K562 (cell line): Measurements from ENCODE around the gene DKK3. TPM values are rescaled to one million over a fixed set of nuclear protein-coding genes. Genes with fewer than 3 reads are reported as not detected.

ENCODE experiments used
- CBX2 ChIP-seq: fragments of 200-600 bp; sonication (generic); IDR thresholded peaks from one replicate; pipeline ENCODE4 v1.6.1; 2012; ENCODE audit warnings: mild to moderate bottlenecking, low read length, inconsistent platforms; ENCODE audit not compliant: insufficient read depth, poor library complexity, severe bottlenecking
- E2F3 ChIP-seq: fragments of 250-450 bp; sonication (Bioruptor Pico); IDR thresholded peaks from 2 replicates; pipeline ENCODE4 v1.4.0; 2020; ENCODE audit warnings: mild to moderate bottlenecking
- FOXK1 ChIP-seq: sonication (generic); formaldehyde crosslinking; IDR thresholded peaks from 2 replicates; pipeline ENCODE4 v1.8.0; 2022; ENCODE audit warnings: missing genetic modification reagents, mild to moderate bottlenecking, borderline replicate concordance
- HDAC2 ChIP-seq: fragments of 450-650 bp; IDR thresholded peaks from 2 replicates; pipeline ENCODE4 v1.6.1; 2016; ENCODE audit warnings: mild to moderate bottlenecking
- HDAC8 ChIP-seq: fragments of 450-650 bp; IDR thresholded peaks from 2 replicates; pipeline ENCODE4 v1.6.1; 2016; ENCODE audit warnings: mild to moderate bottlenecking, missing genetic modification characterization, moderate library complexity, missing compliant biosample characterization
- KLF10 ChIP-seq: fragments of 250-450 bp; sonication (Bioruptor Pico); IDR thresholded peaks from 2 replicates; pipeline ENCODE4 v1.6.1; 2021; ENCODE audit warnings: matching md5 sums
- MCM5 ChIP-seq: fragments of 450-650 bp; IDR thresholded peaks from 2 replicates; pipeline ENCODE4 v1.6.1; 2016; ENCODE audit warnings: low read depth
- MEF2A ChIP-seq: IDR thresholded peaks from 2 replicates; pipeline ENCODE4 v1.6.1; 2011; ENCODE audit warnings: low read depth, mild to moderate bottlenecking, low read length, moderate library complexity; ENCODE audit not compliant: control insufficient read depth
- MTF1 ChIP-seq: fragments of 250-450 bp; sonication (Bioruptor Pico); IDR thresholded peaks from 2 replicates; pipeline ENCODE4 v1.9.0; 2021; ENCODE audit warnings: moderate library complexity, mild to moderate bottlenecking, inconsistent platforms, borderline replicate concordance
- POU5F1 ChIP-seq: fragments of 150-350 bp; IDR thresholded peaks from 2 replicates; pipeline ENCODE4 v1.6.1; 2014; ENCODE audit warnings: borderline replicate concordance, low read length, low read depth, mild to moderate bottlenecking; ENCODE audit not compliant: partially characterized antibody
- PURB ChIP-seq: sonication (generic); formaldehyde crosslinking; IDR thresholded peaks from 2 replicates; pipeline ENCODE4 v1.9.0; 2021; ENCODE audit warnings: low read depth, mild to moderate bottlenecking, missing genetic modification reagents
- SAP30 ChIP-seq: fragments of 200-600 bp; sonication (generic); IDR thresholded peaks from 2 replicates; pipeline ENCODE4 v1.6.1; 2012; ENCODE audit warnings: borderline replicate concordance, low read depth, mild to moderate bottlenecking, moderate library complexity, low read length, control low read depth, inconsistent platforms; ENCODE audit not compliant: insufficient read depth, poor library complexity, severe bottlenecking
- TBP ChIP-seq: optimal IDR thresholded peaks from 2 replicates; pipeline ENCODE3; 2011; ENCODE audit warnings: low read depth, low read length, improper control_type of control experiment
- THRAP3 ChIP-seq: fragments of 450-650 bp; IDR thresholded peaks from 2 replicates; pipeline ENCODE4 v1.6.1; 2016; ENCODE audit warnings: mild to moderate bottlenecking, inconsistent platforms, borderline replicate concordance
- TRIM24 ChIP-seq, 2 experiments: fragments of 450-650 bp; IDR thresholded peaks; 2 replicates each; pipeline ENCODE4 v1.6.1; 2016
- TRIM28 ChIP-seq: fragments of 450-650 bp; IDR thresholded peaks from 2 replicates; pipeline ENCODE4 v1.6.1; 2017
- ZBTB17 ChIP-seq: fragments of 450-650 bp; formaldehyde crosslinking; IDR thresholded peaks from 2 replicates; pipeline ENCODE4 v1.4.0; 2020; ENCODE audit warnings: mild to moderate bottlenecking
- ZFX ChIP-seq: sonication (generic); formaldehyde crosslinking; IDR thresholded peaks from 2 replicates; pipeline ENCODE4 v1.8.0; 2022; ENCODE audit warnings: mild to moderate bottlenecking, missing genetic modification reagents, moderate library complexity
- ZNF124 ChIP-seq: sonication (generic); formaldehyde crosslinking; IDR thresholded peaks from 2 replicates; pipeline ENCODE4 v1.8.1; 2022; ENCODE audit warnings: missing genetic modification reagents
- ZNF347 ChIP-seq: fragments of 450-650 bp; formaldehyde crosslinking; IDR thresholded peaks from 2 replicates; pipeline ENCODE4 v1.4.0; 2020; ENCODE audit warnings: low read depth, mild to moderate bottlenecking, moderate library complexity
- ZNF583 ChIP-seq: fragments of 250-450 bp; sonication (Bioruptor Pico); IDR thresholded peaks from 2 replicates; pipeline ENCODE4 v1.4.0; 2020
- ZNF717 ChIP-seq: fragments of 250-450 bp; sonication (Bioruptor Pico); IDR thresholded peaks from 2 replicates; pipeline ENCODE4 v1.5.0; 2021
- polyA plus RNA-seq, 8 experiments: library from polyadenylated mRNA; depleted of rRNA in 4 of 8; stranded (reverse) in 5 of 8; unstranded in 3 of 8; fragments of >200 nt; fragmentation: Nextera tagmentation in 2 of 8; fragmentation: Illumina TruSeq in 1 of 8; extraction: Ambion mirVana in 2 of 8; extraction: Trizol in 1 of 8; gene quantifications; 2 replicates each; pipeline versions ENCODE4 v1.2.1 to v1.2.3, GENCODE V29; 2011 to 2014; ENCODE audit warnings: inconsistent platforms in 1 of 8, missing spikeins in 1 of 8
- total RNA-seq, 7 experiments: library from RNA; depleted of rRNA in 6 of 7; stranded (reverse); fragments of >200 nt in 6 of 7; fragmentation: Illumina TruSeq in 2 of 7; extraction: Trizol in 2 of 7; gene quantifications; 2 replicates each; pipeline versions ENCODE4 v1.2.1 to v1.2.3, GENCODE V29; 2011 to 2021; ENCODE audit warnings: low replicate concordance in 1 of 7
- TF ChIP-seq, protein P1 (sequence below), 3 experiments: fragments of 200-800 bp in 1 of 3; fragments of 250-450 bp in 1 of 3; fragments of 450-650 bp in 1 of 3; sonication (Bioruptor Pico) in 1 of 3; sonication (Bioruptor generic) in 1 of 3; formaldehyde crosslinking in 1 of 3; IDR thresholded peaks; 2 replicates each; pipeline versions ENCODE4 v1.6.1 to v1.8.0; 2016 to 2022; ENCODE audit warnings: mild to moderate bottlenecking in 2 of 3, missing genetic modification characterization in 2 of 3, missing compliant biosample characterization in 1 of 3, moderate library complexity in 1 of 3
- TF ChIP-seq, protein P2 (sequence below): sonication (generic); formaldehyde crosslinking; IDR thresholded peaks from 2 replicates; pipeline ENCODE4 v1.4.0; 2020; ENCODE audit warnings: mild to moderate bottlenecking, missing genetic modification reagents

DKK3 gene
- total and polyA plus RNA-seq, 9 of the 15 experiments (the other 6 are each of a cell fraction or from before 2014, with no cell fraction given), result 0.14 to 0.85 (median 0.38) TPM; not detected in 6

- TF ChIP-seq, protein P1, sequence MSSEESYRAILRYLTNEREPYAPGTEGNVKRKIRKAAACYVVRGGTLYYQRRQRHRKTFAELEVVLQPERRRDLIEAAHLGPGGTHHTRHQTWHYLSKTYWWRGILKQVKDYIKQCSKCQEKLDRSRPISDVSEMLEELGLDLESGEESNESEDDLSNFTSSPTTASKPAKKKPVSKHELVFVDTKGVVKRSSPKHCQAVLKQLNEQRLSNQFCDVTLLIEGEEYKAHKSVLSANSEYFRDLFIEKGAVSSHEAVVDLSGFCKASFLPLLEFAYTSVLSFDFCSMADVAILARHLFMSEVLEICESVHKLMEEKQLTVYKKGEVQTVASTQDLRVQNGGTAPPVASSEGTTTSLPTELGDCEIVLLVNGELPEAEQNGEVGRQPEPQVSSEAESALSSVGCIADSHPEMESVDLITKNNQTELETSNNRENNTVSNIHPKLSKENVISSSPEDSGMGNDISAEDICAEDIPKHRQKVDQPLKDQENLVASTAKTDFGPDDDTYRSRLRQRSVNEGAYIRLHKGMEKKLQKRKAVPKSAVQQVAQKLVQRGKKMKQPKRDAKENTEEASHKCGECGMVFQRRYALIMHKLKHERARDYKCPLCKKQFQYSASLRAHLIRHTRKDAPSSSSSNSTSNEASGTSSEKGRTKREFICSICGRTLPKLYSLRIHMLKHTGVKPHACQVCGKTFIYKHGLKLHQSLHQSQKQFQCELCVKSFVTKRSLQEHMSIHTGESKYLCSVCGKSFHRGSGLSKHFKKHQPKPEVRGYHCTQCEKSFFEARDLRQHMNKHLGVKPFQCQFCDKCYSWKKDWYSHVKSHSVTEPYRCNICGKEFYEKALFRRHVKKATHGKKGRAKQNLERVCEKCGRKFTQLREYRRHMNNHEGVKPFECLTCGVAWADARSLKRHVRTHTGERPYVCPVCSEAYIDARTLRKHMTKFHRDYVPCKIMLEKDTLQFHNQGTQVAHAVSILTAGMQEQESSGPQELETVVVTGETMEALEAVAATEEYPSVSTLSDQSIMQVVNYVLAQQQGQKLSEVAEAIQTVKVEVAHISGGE (CRISPR knock-in tag; IDR thresholded peaks at IDR 0.05), result no peak
- TF ChIP-seq ZNF583 (CRISPR knock-in tag), result no peak; the same call in 1 of the 2 replicates
- no peak for TF ChIP-seq MTF1
- TF ChIP-seq HDAC8 (tag), result no peak
- no peak for TF ChIP-seq THRAP3
- no peak for TF ChIP-seq ZFX (CRISPR knock-in tag)
- TF ChIP-seq HDAC2, result peak; percentile 67; the same call in 1 of the 2 replicates
- TF ChIP-seq MEF2A, result no peak
- no peak for TF ChIP-seq TBP
- no peak for TF ChIP-seq POU5F1
- 0 out of 2 replicates have a peak, but pooled peaks have one; percentile 40 for TF ChIP-seq FOXK1 (CRISPR knock-in tag)
- TF ChIP-seq MCM5, result no peak
- TF ChIP-seq CBX2, result no peak
- peak in 1 of 2 experiments; percentile 34; a peak in 1 of 4 replicates for TF ChIP-seq TRIM24 (IDR thresholded peaks at IDR 0.05)
- TF ChIP-seq ZNF347 (CRISPR knock-in tag), result no peak
- TF ChIP-seq ZBTB17 (CRISPR knock-in tag), result no peak
- no peak for TF ChIP-seq ZNF717
- TF ChIP-seq TRIM28, result 0 out of 2 replicates have a peak, but pooled peaks have one; percentile 43
- TF ChIP-seq, protein P2, sequence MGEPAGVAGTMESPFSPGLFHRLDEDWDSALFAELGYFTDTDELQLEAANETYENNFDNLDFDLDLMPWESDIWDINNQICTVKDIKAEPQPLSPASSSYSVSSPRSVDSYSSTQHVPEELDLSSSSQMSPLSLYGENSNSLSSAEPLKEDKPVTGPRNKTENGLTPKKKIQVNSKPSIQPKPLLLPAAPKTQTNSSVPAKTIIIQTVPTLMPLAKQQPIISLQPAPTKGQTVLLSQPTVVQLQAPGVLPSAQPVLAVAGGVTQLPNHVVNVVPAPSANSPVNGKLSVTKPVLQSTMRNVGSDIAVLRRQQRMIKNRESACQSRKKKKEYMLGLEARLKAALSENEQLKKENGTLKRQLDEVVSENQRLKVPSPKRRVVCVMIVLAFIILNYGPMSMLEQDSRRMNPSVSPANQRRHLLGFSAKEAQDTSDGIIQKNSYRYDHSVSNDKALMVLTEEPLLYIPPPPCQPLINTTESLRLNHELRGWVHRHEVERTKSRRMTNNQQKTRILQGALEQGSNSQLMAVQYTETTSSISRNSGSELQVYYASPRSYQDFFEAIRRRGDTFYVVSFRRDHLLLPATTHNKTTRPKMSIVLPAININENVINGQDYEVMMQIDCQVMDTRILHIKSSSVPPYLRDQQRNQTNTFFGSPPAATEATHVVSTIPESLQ (CRISPR knock-in tag), result no peak
- TF ChIP-seq SAP30, result no peak
- no peak for TF ChIP-seq PURB (CRISPR knock-in tag)
- no peak for TF ChIP-seq E2F3 (CRISPR knock-in tag)
- no peak for TF ChIP-seq KLF10 (CRISPR knock-in tag)
- TF ChIP-seq ZNF124 (CRISPR knock-in tag), result no peak
Measured at GRCh38 chr11:12043959-12044791, 35.7 kb upstream of the DKK3 start (continued).
